Measurements from ENCODE around the gene DBNL.

Gene DBNL

GRCh38 chr7:44109991-44110390 is 65.5 kb downstream of the DBNL start:
- DNase-seq (ENCODE audit: extremely low read depth, low read depth), result no peak
- TF ChIP-seq, protein P1, sequence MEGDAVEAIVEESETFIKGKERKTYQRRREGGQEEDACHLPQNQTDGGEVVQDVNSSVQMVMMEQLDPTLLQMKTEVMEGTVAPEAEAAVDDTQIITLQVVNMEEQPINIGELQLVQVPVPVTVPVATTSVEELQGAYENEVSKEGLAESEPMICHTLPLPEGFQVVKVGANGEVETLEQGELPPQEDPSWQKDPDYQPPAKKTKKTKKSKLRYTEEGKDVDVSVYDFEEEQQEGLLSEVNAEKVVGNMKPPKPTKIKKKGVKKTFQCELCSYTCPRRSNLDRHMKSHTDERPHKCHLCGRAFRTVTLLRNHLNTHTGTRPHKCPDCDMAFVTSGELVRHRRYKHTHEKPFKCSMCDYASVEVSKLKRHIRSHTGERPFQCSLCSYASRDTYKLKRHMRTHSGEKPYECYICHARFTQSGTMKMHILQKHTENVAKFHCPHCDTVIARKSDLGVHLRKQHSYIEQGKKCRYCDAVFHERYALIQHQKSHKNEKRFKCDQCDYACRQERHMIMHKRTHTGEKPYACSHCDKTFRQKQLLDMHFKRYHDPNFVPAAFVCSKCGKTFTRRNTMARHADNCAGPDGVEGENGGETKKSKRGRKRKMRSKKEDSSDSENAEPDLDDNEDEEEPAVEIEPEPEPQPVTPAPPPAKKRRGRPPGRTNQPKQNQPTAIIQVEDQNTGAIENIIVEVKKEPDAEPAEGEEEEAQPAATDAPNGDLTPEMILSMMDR (IDR thresholded peaks at IDR 0.05; ENCODE audit: low read depth, low read length, missing control alignments), result no peak
- no peak overlapping the region for H3K4me3 ChIP-seq (replicated peaks; ENCODE audit: low read depth, low read length)

DNA sequence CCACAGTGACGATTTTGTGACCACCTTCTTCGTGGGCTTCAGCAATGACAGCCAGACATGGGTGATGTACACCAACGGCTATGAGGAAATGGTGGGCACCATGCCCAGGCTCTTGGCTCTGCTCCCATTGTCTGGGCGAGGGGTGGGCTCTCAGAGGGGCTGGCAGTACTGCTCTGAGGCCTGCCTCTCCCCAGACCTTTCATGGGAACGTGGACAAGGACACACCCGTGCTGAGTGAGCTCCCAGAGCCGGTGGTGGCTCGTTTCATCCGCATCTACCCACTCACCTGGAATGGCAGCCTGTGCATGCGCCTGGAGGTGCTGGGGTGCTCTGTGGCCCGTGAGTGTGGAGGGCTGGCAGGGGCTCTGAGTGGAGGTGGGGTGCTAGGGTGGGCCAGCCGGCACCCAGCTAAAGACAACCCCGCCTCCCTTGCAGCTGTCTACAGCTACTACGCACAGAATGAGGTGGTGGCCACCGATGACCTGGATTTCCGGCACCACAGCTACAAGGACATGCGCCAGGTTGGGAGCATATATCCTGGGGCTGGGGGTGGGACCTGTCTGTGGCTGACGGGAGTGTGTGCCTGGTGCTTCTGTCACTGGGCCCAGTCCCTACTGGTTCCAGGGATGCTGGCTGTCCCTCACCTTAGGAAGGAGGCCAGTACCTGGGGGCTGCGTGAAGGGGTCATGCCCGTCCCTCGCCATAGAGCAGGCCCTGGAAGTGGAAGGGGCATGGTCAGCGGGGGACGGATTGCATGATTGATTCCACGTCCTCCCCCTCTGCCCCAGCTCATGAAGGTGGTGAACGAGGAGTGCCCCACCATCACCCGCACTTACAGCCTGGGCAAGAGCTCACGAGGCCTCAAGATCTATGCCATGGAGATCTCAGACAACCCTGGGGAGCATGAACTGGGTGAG is 66.5 kb downstream of the DBNL start:
- TF ChIP-seq, protein P1 (IDR thresholded peaks at IDR 0.05; ENCODE audit: low read depth, low read length, missing control alignments), result no peak
- no peak for DNase-seq (ENCODE audit: extremely low read depth, low read depth)
- no peak overlapping the region for H3K4me3 ChIP-seq (replicated peaks; ENCODE audit: low read depth, low read length)
